CD4-positive, alpha-beta T cell treated with Interleukin-12 subunit alpha and Interleukin-12 subunit beta, for 1 hour (primary cell): ENCODE measurements around the gene RASAL2.
"Not testable (repeated sequence)": the region's sequence is repeated elsewhere in the genome, so short reads cannot be mapped to it uniquely, and the experiment has no call there.

Experiments
- DNase-seq: peaks from one replicate; pipeline ENCODE4 v3.0.0-alpha.2; 2020

The RASAL2 gene

DNA sequence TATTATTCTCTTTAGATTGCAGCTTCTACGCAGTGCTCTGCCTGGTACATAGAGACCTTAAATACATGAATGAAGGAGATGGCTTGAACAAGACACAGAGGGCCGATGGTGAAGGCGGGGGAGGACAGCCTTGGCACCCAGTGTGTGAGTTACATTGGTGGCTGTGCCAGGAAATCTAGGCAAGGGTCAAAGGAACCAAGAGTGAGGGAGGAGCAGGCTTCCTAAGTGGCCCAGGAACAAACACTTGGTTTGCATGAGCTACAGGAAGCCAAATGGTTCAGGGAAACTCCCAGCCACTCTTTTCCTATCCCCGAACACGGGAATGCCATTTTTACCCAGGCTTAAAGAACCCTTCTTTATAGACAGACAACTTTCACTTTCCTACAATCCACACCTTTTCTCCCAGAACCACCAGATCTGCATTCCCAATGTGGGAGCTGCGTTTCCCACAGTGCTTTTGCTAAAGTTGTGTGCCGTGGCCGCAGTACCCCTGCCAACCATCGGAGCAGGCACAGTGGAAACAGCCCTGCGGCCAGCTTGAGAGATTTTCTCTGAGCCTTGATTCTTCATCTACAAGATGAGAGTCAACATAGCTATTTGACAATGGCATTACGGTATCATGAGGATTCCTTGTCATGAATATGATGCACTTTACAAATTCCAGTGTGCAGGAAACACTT, 406.3 kb downstream of the RASAL2 start:
- DNase-seq, result no peak

DNA sequence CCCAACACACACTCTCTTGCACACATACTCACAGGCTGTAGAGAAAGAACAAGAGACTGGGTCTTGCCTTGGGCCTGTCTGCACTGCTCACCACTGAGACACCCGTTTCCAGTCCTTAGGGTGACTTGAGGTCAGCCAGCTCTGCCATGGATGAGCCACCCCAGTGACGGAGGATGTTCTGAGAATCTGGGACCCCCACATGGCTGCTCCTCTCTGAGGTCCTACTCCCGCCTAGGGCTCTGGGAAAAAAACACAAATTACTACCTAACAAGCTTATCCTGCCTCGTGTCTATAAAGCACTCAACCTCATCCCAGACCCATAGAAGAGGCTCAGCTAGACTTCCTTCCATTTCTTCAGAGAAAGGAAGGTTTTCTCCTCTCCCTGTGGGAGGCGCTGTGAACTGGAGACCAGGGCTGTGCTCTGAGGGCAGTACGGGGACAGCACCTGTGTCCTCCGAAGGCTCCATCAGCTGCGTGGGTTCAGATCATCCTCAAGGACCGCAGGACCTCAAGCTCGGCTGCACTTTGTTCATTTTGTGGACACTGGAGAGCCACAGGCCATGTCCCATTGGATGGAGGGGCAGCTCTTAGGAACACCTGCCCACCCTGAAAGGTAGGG, 407.1 kb downstream of the RASAL2 start:
- no peak for DNase-seq

DNA sequence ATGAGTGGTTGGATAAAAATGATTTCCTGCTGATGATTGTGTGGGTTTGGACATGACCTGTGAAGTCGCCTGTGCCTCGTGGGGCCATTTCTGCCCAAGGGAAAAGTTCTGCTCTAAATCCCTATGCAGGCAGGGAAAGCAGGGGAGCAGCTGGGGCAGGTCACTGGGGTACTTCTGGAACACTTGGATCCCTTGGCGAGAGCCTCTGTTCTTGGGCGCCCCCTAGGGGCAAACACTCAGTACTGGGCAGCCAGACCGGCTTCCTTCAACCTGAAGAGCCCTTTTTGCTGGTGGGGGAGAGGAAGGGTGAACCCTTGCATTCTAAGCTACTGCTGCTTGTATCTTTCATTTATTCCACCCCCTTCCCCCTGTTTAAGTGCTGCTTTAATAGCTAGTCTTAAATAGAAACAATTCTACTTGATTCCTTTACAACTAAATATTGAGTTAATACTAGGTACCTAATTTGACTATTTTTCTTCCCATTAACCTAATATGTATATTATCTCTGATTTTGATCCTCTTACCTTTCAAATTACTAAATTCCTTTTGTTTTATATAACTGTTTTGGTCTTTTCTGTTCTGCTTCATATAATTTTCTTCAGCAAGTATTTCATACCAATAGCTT, 407.9 kb downstream of the RASAL2 start:
- peak; percentile 30 for DNase-seq

DNA sequence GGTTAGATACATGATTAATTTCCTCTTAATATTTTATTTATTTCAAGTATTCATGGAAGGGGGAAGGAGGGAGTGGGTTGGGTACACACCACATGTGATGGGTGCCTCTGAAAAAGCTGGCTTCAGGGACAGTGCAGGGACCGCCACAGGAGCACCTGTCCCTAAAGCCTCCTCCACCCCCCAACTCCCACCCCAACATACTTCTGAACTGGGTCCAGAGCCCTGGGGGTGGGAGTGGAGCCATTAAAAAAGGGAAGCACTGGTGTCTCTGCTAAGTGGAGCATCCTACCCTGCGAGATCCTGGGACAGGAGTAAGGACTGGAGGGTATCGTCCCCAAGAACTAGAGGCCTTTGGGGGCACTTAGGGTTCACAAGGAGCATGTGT, 408.4 kb downstream of the RASAL2 start:
- DNase-seq, result no peak

DNA sequence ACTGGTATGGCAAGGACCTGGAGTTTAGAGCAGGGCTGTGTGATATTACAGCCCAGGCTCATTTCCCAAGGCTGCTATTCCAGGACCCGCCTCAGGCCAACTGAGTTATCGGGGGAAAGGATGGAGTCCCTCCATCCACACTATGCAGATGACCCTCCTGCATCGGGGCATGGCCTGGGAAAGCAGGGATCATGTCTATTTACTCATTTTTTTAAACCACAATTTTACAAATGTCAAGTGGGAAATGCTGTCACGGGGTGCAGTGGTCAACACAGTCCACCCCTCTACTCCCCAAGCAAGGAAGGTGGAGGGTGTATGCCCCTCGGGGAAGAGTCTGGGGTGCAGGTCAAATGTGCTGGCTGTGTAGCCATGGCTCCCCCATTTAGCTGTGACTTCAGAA, 409.0 kb downstream of the RASAL2 start:
- DNase-seq, result no peak

DNA sequence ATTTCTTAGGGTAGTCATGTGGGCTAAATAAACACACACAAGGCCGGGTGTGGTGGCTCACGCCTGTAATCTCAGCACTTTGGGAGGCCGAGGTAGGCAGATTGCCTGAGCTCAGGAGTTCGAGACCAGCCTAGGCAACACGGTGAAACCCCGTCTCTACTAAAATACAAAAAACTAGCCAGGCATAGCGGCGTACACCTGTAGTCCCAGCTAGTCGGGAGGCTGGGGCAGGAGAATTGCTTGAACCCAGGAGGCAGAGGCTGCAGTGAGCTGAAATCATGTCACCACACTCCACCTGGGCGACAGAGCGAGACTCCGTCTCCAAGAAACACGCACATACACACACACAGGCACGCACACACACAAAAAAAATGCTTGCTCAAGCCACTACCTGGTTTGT, 409.4 kb downstream of the RASAL2 start:
- DNase-seq, result not testable (repeated sequence)

DNA sequence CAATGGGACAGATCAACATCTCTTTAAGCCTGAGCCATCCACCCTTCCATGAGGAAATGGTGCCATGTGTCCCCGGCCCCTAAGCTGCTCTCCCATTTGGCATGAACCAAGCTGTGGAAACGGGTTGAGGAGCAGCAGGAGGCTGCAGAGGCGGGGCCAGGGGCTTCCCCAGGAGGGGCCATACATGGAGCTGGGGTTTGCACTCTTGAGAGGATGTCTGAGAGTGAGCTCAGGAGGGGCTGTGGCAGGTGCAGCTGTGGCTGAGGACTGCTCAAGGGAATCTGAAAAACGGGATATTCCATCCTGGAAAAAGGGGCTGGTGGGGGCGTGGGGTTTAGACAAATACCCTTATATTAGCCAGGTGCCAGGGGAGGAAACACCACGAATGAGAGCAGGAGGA, 409.9 kb downstream of the RASAL2 start:
- DNase-seq, result no peak

DNA sequence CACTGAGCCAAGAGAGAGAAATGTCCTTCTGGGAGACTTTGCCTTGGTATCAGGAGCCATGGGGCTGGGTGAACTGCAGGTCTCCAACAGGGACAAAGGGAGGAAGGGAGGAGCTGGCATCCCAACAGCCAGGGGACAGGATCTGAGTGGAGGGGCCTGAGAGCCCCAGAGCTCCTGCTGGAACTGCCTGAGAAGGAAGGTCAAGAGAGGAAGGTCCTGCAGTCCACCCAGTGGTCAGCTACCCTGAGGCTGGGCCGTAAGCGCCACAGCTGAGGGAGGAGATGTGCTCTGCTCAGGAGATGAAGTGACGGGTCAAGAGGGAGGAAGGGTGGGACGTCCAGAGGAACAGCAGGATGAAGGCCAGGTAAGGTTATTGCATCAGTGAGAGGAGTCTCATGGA, 410.4 kb downstream of the RASAL2 start:
- no peak for DNase-seq

DNA sequence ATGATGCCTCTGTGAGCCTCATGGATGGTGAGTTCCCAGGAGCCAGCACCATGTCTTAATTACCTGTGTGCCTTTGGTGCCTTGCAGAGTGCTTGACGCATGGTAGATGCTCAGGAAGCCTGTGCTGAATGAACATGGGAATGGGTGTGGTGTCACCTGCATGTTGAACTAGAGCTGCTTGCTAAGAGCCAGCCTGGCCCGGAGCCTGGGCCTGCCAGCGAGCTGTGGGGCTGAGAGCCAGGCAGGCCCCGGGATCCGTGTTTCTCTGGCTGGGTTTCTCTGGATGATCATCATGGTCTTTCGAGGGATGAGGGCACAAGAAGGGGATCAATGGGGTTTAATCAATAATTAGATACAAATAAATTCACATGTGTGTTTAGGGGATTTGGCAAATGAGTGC, 412.3 kb downstream of the RASAL2 start:
- no peak for DNase-seq

DNA sequence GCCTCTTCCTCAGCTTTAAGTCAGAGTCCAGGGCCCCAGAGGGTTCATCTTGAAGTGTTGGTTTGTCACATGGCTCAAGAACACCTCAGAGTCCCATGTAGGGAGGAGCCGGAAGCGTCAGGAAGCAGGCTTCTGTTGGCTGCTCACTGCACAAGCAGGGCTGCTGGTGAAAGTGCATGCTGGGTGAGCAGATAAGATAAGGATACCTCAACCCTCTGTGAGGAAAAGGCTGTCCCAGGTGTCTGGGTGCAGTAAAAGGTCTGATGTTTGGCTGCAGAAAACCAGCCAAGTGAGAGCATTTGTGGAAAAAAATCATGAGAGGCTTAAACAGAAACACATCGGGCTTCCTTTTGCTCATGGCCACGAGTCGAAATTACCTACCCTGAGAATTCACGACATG, 412.8 kb downstream of the RASAL2 start:
- no peak for DNase-seq

DNA sequence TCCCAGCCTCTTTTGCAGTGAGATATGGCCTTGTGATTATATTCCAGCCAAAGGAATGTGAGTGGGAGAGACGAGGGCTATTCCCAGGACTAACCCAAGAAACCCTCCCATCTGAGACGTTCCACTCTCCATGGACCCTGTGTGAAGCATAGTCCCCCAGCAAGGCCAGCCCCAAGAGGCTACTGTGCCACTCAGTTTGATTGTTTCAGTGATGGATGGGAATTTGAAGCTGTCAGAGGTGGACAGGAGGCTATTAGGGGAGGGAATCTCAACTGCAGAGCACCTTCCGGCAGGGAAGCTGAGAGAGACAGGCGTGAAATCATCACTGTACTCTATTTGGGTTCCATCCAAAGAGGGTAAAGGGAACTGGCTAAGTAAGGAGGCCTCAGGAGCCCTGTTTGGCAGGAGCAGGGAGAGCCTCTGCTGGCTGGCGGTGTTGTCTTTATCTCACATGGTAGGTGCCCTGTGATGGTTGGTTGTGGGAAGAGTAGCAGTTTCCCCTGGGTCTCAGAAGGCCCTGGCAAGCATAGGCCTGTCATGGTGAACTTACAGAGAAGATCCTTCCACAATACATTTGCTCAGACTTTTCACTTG, 415.6 kb downstream of the RASAL2 start:
- DNase-seq, result no peak

DNA sequence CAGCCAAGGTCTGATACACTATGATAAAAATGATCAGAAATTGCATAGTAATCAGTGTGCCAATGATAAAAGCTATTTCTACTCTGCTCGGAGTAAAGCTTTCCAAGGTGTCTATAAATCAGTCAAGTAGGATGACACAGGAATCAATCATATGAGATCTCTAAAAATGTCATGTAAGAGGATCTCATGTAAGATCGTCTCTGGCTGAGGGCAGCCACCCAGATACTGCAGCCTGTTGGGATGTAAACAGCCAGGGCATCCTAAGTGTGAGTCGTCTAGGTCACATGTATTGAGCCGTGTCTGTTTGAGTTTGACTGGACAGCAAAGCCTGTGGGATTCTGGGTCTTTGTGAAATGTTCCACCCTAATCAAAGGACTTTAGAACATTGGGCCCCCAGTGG, 416.3 kb downstream of the RASAL2 start:
- no peak for DNase-seq

DNA sequence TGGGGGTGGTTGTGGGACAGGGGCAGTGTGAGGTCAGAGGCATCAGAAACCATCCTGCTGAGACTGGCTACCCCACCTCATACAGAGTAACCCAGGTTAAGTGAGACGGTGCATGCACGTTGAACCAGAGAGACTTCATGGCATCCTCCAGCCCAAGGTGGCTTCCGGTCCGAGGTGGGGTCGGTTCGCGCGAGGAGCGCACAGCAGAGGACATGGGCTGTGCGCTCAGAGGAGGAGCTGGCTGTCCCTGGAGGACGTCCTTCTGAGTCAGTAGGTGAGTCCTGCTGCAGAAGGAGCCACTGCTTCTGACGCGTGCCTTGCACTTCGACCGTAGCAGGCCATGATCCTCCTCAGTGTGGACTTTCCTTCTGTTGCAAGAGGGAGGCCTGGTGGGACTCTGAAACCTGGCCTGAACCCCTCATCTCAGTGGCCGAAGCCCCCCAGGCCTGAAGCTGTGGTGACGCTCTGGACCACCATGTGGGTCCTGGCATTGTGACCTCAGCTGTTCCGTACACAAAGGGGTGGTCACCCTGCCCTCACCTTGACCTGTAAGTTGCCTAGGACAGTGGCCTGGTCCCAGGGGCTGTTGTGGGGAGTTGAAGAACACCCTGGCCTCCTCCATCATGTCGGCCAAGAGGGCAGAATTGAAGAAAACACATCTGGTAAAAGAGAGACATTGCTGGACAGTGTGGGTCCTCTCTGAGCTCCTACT, 418.8 kb downstream of the RASAL2 start, which contains the start of gene TEX35:
TSS of gene TEX35 (plus strand) at position 544 of the 712 bp plus-strand sequence. CDS start at position 624, 80 bp downstream.
- DNase-seq, result no peak

DNA sequence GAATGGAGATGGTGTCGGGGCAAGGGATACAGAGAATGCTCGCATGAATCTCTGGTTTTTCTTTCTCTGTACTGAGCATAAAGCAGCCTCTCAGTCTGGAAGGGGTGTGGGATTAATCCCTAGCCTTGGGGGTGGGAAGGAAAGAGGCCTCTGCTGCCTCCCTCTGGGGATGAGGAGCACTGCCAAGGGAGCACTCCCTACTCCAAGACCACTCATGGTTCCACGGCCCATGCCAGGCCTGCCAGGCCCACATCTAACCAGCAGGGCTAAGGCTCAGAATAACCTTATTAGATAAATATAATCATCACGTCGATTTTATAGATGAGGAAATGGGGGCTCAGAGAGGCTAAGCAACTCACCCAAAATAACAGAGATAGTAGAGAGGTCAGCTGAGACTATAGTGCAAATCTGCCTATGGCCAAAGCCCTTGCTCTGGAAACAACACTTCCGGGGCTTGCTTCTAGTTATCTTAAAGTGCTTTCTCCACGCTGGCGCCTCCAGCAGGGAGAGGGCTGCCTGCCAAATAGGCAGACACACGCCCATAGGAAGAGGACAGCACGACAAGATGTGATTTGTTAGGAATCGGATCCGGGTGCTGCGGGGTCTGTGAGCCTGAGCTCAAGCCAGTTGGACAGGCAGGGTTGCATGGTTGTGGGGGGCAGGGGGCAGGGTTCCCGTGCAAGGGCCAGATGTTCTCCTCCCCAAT, 419.5 kb downstream of the RASAL2 start:
- DNase-seq, result no peak

DNA sequence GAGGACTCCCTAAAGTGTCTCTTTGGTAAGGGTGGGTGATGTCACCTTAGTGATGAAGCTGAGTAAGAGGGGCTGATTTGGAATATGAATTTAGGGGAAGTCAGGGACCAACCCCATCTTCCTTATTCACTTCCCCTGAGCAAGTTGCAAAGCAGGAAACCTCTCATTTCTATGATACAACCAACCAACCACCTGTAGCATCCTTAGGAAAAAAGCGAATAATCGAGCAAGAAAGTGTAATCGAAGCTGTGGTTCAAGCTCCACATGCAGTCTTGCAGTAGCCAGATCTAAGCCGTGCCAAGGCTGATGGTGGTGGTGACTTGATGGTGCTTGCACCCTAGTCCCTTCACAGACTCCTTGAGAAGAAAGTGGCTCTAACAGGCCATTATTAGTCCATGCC, 422.2 kb downstream of the RASAL2 start:
- DNase-seq, result no peak

DNA sequence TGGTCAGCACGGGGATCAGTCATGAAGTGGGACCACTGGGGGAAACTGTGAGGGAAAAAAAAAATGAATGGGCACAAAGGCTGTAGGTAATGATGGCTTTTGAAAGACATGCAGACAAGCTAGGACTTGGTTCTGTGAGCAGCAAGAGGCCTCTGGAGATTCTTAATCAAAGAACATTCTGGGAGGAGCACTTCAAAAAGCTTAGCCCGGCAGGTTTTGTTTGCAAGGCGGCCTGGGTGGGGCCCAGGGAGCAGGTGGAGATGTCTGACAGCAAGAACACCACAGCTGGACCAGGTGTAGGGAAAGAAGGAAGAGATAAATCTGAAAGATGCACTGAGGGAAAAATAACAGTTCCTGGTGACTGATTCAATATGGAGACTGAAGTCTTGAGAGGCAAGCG, 425.0 kb downstream of the RASAL2 start:
- no peak for DNase-seq

DNA sequence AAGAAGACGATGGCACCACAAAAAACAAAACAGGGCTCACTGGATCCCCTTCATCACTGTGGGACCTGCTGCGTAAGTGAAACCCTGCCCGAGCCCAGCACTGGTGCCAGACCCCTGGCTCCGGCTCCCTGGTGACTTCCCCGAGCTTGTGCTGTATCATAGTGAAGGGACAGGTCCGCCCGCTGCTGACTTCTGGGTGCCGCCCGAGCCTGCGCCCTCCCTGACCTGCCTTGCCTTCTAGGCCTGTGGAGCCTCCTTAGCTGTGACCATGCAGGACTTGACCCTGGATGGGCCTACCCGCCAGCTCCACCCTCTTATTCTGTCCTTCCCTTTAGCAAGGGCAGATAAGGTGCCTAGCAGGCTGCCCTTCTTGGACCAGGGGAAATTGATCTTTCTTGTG, 426.9 kb downstream of the RASAL2 start:
- no peak for DNase-seq

DNA sequence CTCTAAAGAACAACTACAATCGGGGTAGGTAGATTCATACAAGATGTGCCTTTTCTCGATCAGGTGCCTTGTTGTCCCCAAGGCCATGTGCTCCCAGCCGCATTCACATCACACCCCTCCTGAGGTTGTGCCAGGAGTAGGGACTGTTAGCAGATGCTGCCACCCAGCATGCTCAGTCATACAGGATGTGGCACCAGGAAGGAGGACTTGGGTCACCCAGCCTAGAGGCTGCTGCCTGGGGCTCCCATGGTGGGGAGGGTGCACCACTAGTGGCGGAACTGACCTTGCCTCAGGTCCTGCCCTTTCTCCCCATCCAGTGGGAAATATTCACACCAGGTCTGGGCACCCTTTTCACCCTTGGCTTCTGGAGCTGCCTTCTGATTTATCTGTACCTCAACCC, 427.3 kb downstream of the RASAL2 start:
- DNase-seq, result no peak

DNA sequence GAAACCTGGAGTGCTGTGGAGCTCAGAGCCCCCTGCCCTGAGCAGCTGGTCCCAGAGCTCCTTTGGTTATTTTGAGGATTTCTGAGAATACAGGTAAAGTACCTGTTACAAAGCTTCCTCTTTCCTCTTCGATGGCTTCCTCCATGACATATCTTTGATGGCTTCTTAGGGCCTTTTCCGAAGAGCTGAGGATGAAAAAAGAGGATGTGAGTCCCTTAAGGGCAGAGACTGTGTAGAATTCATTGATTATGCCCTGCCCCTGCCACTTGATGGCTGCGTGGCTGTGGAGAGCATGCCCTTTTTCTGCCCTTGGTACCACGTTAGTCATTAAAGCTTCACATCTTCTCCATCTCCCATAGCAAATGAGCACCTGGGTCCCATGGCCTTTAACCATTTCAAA, 433.2 kb downstream of the RASAL2 start:
- DNase-seq, result no peak

DNA sequence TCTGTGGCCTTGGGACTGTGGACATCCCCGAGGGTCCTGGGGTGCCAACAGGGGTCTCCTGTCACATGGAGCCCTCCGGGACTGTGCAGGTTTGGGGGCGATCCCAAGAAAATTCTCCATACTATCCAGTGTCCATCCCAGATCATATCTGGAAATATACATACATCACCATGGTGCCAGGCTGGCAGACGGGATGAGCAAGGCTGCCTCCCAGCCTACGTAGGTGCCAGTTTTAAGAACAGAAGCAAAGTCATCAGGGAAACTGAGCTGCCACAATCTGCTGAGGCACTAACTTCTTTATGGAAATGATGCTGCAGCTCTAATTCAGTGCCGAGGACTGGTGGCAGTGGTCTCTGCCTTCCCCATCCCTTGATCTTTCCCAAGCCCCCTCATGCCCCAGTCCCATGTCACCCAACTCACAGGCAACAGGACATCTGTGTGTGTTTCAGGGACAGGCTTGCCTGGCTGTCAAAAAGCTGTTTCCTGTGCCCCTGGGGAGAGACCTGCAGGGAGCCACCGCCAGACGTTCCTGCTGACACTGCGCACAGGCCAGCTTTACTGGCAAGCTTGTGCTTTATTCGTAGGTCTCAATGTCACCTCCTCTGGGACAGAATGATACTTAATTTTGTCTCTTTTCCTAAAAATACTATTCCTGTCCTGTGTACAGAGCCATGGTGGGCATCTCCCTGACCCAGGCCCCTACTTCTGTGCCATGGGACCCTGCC, 434.5 kb downstream of the RASAL2 start:
- no peak for DNase-seq

DNA sequence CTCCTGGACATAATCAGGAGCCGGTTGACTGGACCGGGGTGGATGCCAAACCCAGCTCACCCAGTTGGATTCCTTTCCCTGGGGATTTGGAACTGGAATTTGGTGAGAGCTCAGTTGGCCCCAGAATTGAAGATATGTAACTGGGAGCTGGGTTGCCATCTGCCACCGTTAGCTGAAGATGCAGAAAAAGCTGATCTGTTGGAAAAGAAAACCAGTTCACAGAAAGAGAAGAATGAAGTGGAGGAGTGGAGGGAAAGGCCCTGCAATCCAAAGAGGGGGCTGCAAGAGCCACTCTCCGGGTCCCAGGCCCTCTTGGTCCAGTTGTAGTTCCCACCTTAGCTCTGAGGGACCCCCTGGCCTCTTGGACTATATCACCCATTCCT, 435.0 kb downstream of the RASAL2 start:
- no peak for DNase-seq

DNA sequence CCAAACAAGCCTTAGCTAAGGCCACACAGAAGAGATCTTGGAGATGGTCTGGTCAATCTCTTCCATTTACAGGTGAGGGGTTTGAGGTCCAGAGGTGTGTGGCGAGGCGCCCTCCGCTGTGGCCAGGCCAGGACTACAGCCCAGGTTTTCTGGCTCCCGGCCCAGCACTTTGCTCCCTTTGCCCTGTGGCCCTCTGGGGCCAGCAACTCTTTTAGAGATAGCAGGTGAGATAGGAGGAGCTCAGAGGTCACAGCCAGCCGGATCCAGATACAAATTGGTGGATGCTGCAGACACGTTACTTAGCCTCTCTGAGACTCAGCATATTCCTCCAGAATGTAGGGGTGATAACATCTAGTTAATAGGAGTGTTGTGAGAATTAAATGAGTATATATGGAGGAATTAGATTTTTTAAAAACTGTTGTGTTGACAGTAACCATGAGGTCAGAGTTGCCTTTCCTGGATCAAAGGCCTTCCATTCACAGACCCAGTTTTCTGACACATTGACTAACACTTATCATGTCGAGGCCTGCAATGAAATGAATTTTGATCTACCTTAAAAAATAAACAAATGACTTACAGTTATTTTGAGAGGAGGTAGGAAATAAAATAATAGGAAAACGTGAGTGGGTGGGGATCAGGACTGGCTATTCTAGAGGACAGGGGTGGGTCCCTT, 435.6 kb downstream of the RASAL2 start:
- DNase-seq, result no peak
